Calu3 (cell line): ENCODE results near the gene ZNF358. TPM values are rescaled to one million over a fixed set of nuclear protein-coding genes. Genes with fewer than 3 reads are reported as not detected.

Experiments used
- BruUV-seq: library from RNA; stranded (reverse); fragments of 400-500 nt; replicated peaks from 2 replicates; lab custom pipeline; 2021; lab: Mats Ljungman, UMichigan
- CTCF ChIA-PET: fragments of 300-600 bp; sonication (Branson Sonifier 250); formaldehyde crosslinking; loops from one replicate; lab custom pipeline; 2022; ENCODE audit warnings: antibody characterized with exemption; lab: Charles Lee
- DNase-seq: peaks from one replicate; pipeline ENCODE4 v3.0.0; 2022
- H3K27ac Mint-ChIP-seq: one replicate; pipeline ENCODE4 v1.8.0; 2022; ENCODE audit warnings: mixed read lengths; ENCODE audit not compliant: unreplicated experiment
- H3K27me3 Mint-ChIP-seq: one replicate; pipeline ENCODE4 v1.8.0; 2022; ENCODE audit warnings: mixed read lengths; ENCODE audit not compliant: unreplicated experiment
- H3K36me3 Mint-ChIP-seq: one replicate; pipeline ENCODE4 v1.8.0; 2022; ENCODE audit warnings: mild to moderate bottlenecking, moderate library complexity, mixed read lengths; ENCODE audit not compliant: insufficient read depth, unreplicated experiment
- H3K4me1 Mint-ChIP-seq: one replicate; pipeline ENCODE4 v1.8.0; 2022; ENCODE audit warnings: mild to moderate bottlenecking, low read depth, mixed read lengths; ENCODE audit not compliant: unreplicated experiment
- H3K4me3 Mint-ChIP-seq: one replicate; pipeline ENCODE4 v1.8.0; 2022; ENCODE audit warnings: mild to moderate bottlenecking, low read depth, moderate library complexity, mixed read lengths; ENCODE audit not compliant: unreplicated experiment
- H3K9me3 Mint-ChIP-seq: one replicate; pipeline ENCODE4 v1.8.0; 2022; ENCODE audit warnings: low read depth, mixed read lengths; ENCODE audit not compliant: unreplicated experiment
- CTCF ChIP-seq: fragments of 200-600 bp; IDR thresholded peaks from one replicate; pipeline ENCODE4 v1.8.0; 2022; ENCODE audit warnings: antibody characterized with exemption; ENCODE audit not compliant: unreplicated experiment
- intact Hi-C: fragments of 100-400 bp; cut with micrococcal nuclease; formaldehyde crosslinking; loops from one replicate; pipeline ENCODE4 v1.10.0; 2022; ENCODE audit not compliant: unreplicated experiment
- total RNA-seq: library from RNA; stranded (reverse); gene quantifications from 2 replicates; pipeline ENCODE4 v1.2.3, GENCODE V29; 2022

The ZNF358 gene
- total RNA-seq, 1 experiment from 2014 or later, result 23.8 TPM

- TF ChIP-seq CTCF, result no peak
- Mint-ChIP-seq H3K27ac (no peak overlapping the region), H3K27me3 (no peaks in the 10 kb centered on the region), H3K36me3 (peaks cover 16% of the 10 kb centered on the region), H3K9me3 (no peaks in the 10 kb centered on the region), H3K4me3 (no peak overlapping the region), H3K4me1 (no peaks in the 10 kb centered on the region)
- CTCF ChIA-PET, result no interaction called here
- DNase-seq, result no peak
- no TSS peak for BruUV-seq
- intact Hi-C loops, result no loop called here
These were observed 35.5 kb upstream of the ZNF358 start for GRCh38 chr19:7480222-7480969.

- TF ChIP-seq CTCF, result no peak
- Mint-ChIP-seq H3K4me1 (no peaks in the 10 kb centered on the region), H3K27me3 (no peaks in the 10 kb centered on the region), H3K36me3 (peaks cover 16% of the 10 kb centered on the region), H3K27ac (no peak overlapping the region), H3K9me3 (no peaks in the 10 kb centered on the region), H3K4me3 (no peak overlapping the region)
- CTCF ChIA-PET, result no interaction called here
- DNase-seq, result no peak
- BruUV-seq, result no TSS peak
- intact Hi-C loops, result no loop called here
These were observed 35.0 kb upstream of the ZNF358 start for GRCh38 chr19:7480970-7481255.

GRCh38 chr19:7482584-7483439 is 33.1 kb upstream of the ZNF358 start:
- Mint-ChIP-seq H3K9me3 (no peaks in the 10 kb centered on the region), H3K4me1 (no peaks in the 10 kb centered on the region), H3K27ac (no peak overlapping the region), H3K36me3 (peaks cover 5% of the 10 kb centered on the region), H3K27me3 (no peaks in the 10 kb centered on the region), H3K4me3 (no peak overlapping the region)
- no peak for DNase-seq
- CTCF ChIA-PET, result no interaction called here
- intact Hi-C loops, result no loop called here
- no peak for TF ChIP-seq CTCF
- BruUV-seq, result no TSS peak

- H3K4me1 Mint-ChIP-seq, result no peaks in the 10 kb centered on the region
- no peak for DNase-seq
These were observed 32.1 kb upstream of the ZNF358 start for GRCh38 chr19:7483720-7484201.

More at GRCh38 chr19:7483720-7484201, 32.1 kb upstream of the ZNF358 start:
- no peaks in the 10 kb centered on the region for H3K27me3 Mint-ChIP-seq
- BruUV-seq, result no TSS peak
- H3K27ac Mint-ChIP-seq, result no peak overlapping the region
- intact Hi-C loops, result no loop called here
- H3K9me3 Mint-ChIP-seq, result no peaks in the 10 kb centered on the region
- CTCF ChIA-PET, result no interaction called here
- no peak overlapping the region for H3K4me3 Mint-ChIP-seq
- no peak for TF ChIP-seq CTCF
- peaks cover 6% of the 10 kb centered on the region for H3K36me3 Mint-ChIP-seq
